Raji (cell line): Measurements from ENCODE around the gene RUVBL1.

ENCODE experiments used
- POLR2A ChIP-seq: IDR thresholded peaks from 2 replicates; pipeline ENCODE4 v1.6.1; 2011; ENCODE audit warnings: low read depth, low read length, control low read depth; ENCODE audit not compliant: insufficient read depth

Gene RUVBL1

DNA sequence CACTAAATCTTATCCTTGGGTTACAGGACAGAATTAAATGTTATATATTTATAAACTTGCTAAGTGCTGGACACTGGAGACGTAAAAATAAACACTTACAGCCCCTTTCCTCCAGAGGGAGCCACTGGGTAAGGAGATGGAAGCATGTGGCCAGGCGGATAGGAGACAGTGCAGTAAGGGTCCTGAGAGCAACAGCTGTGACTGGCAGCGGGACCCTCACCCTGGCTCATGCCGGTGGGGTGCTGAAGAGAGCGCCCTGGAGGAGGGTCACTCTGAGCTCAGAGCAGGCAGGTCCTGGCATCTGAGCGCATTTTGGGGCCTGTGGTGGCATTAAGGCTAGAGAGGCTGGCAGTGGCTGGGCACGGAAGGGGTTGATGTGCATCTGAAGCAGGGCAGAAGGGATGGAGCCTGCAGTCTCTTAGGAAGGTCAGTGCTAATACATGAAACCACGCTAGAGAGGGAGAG, 55.4 kb downstream of the RUVBL1 start:
- TF ChIP-seq POLR2A: no peak

- no peak for TF ChIP-seq POLR2A
These were observed 56.1 kb downstream of the RUVBL1 start for GRCh38 chr3:128067489-128067888.

- no peak for TF ChIP-seq POLR2A
These were observed 56.9 kb downstream of the RUVBL1 start for GRCh38 chr3:128066676-128067075.

DNA sequence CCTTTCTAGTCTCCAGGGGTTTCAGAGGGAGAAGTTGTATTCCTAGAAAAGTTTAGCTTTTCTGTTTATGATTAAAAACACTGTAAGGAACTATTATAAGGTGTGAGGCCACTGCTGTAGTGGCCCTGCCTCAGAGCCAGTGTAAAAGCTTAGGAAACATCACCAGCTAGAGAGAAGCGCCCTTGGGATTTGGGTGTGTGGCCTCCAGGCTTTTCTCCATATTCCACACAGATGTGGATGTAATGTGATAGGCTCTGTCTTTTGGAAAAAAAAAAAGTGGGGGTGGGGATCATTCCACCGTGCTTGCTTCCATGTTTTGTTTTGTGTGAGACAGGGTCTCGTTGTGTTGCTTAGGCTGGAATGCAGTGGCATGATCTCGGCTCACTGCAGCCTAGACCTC, 57.5 kb downstream of the RUVBL1 start:
- no peak for TF ChIP-seq POLR2A

GRCh38 chr3:128064962-128065361, 58.6 kb downstream of the RUVBL1 start:
- TF ChIP-seq POLR2A: no peak

DNA sequence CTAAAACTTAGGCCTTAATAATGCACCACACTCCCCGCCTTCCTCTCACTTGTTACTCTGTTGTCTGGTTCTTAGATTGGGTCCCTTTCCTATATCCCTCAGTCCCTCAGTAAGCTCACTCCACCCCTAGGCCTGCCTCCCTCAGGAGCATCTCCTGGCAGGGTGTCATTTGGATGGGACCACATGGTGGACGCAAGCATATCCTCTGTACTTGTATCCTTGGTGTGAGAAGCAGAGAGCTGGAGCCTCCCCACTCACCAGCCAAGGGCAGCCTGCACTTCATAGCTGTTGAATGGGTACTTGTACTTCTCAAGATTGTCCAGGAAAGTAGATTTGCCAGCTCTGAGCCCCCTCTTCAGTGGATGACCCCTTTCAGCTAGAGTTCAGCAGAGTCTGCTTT, 59.7 kb downstream of the RUVBL1 start:
- TF ChIP-seq POLR2A: no peak

- TF ChIP-seq POLR2A: no peak
These were observed 61.4 kb downstream of the RUVBL1 start for GRCh38 chr3:128062033-128062745.

DNA sequence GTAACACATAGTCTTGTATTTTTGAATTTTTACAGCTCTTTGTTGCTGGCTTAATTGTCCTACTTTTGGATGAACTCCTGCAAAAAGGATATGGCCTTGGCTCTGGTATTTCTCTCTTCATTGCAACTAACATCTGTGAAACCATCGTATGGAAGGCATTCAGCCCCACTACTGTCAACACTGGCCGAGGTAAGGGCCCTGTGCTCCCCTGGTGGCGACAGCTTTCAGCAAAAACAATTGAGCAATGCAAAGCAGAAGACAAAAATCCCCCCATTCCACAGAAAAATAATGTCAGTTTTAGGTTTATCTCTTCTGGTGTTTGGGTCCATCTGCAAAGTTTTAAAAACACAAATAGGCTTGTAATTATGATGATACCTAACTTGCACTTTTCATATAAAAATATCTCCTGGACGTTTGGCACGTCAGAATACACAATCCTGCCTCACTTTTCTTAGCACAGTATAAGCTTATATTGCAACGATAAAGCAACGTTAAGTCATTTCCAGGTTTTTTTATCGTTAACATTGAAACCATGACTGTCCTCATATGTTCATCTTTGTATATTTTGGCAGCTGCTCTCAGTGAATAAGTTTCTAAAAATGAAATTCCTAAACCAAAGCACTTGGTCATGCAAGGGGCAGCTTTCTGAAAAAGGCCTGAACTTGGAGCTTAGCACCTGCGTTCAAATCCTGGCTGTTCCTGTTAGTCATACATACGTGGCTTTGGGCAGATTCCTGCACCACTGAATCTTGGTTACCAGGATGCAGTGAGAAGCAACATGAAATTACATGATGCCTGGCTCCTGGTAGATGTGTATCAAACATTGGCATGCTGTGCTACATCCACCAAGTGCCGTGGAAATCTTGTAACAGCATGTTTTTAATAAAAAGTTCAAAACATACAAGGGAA, 62.9 kb downstream of the RUVBL1 start:
- no peak for TF ChIP-seq POLR2A

- no peak for TF ChIP-seq POLR2A
These were observed 67.4 kb downstream of the RUVBL1 start for GRCh38 chr3:128056258-128056657.

DNA sequence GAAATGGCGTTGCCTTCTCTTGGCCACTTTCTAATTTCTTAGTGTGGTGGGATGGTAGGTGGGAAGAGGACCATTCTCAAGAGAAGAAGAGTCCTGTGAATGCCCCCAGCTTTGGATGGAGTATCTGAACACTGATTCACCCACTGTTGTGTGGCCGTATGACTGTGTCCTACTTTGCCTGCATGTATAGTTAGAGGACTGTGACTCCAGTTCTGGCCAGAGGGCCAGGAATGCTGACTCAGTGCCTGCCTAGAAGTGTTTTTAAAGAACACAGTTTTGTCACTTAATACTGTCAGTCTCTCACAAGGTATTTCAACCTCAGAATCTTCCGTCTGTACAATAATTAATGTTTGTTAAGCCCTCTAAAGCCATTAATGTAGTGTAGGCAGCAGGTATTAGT, 69.2 kb downstream of the RUVBL1 start:
- no peak for TF ChIP-seq POLR2A

DNA sequence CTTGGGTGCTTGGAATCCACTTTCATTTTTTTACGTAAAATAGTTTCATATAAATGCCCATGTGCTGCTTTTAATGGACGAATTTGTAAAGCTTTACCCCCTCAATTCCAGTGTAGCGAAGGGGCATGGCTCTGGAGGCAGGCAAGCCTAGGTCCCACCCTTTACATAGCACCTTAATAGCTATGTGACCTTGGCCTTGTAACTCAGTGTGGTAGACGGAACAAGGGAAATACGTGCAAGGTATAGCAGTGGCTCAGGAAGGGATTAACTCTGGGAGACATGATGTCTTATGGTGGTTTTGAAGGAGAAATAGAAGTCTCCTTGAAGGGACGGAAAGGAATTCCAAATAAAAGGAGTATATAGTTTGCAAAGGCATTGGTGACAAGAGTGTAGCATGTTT, 70.0 kb downstream of the RUVBL1 start:
- TF ChIP-seq POLR2A: no peak

- TF ChIP-seq POLR2A: no peak
These were observed 70.8 kb downstream of the RUVBL1 start for GRCh38 chr3:128052595-128053351.

DNA sequence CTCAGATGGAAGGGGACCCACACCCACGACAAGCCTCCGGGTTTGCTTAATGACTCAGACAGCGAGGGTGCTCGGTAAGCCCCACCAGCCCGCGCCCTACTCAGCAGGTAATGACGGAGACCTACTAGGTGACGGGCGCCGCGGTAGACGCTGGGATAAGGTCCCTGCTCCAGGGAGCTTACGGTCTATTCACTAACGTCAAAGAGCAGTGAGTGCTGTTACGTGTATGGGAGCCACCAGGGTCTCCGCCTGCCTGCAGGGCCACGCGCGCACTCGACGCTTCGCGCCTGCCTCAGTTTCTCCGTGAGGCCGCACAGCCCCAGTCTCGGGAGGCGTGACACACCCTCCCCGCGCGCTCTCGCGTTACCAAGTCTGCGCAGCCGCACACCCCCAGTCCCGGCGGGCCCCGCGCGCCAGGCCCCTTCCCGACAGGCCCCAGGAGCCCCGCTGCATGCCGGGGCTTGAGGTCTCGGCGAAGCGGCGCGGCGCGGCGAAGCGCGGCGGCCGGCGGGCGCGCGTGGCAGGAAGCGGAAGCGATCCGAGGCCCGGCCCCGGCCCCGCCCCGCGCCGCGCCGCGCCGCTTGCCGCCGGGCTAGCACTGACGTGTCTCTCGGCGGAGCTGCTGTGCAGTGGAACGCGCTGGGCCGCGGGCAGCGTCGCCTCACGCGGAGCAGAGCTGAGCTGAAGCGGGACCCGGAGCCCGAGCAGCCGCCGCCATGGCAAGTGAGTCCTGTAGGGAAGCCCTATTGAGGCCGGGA, 71.6 kb downstream of the RUVBL1 start, which contains the start of gene SEC61A1:
TSS of gene SEC61A1 (plus strand) at position 601 of the 758 bp plus-strand sequence. CDS start at position 717, 116 bp downstream.
- peak; percentile 95 for TF ChIP-seq POLR2A

- TF ChIP-seq POLR2A: no peak
These were observed 72.2 kb downstream of the RUVBL1 start for GRCh38 chr3:128051459-128051836.
